Measurements from ENCODE around the gene DNAJC2. TPM values are rescaled to one million over a fixed set of nuclear protein-coding genes. Genes with fewer than 3 reads are reported as not detected.

DNAJC2 gene
- total RNA-seq, 1 experiment from 2014 or later: 21.7 TPM

- POLR2A ChIA-PET (ENCODE audit: unreplicated experiment): no interaction called here
- no peak overlapping the region for H3K9ac ChIP-seq (ENCODE audit: low read length)
- peaks cover 13% of the 10 kb centered on the region; the same call in 1 of the 2 replicates for H4K20me1 ChIP-seq (ENCODE audit: low read length)
- ATAC-seq: no peak
- H2AFZ ChIP-seq (ENCODE audit: low read length): no peak overlapping the region
- peaks cover 78% of the 10 kb centered on the region for H3K79me2 ChIP-seq (ENCODE audit: low read length)
- no peak for TF ChIP-seq EZH2phosphoT487 (IDR thresholded peaks at IDR 0.05; ENCODE audit: borderline replicate concordance, low read length)
- H3F3A ChIP-seq (ENCODE audit: low read length, unreplicated experiment): no peaks in the 10 kb centered on the region
- 0 out of 2 replicates have a peak, but pooled peaks cover 5% of the 10 kb centered on the region for H3K4me1 ChIP-seq (ENCODE audit: insufficient read depth, low read length)
- H3K36me3 ChIP-seq (ENCODE audit: low read depth, low read length): peaks cover 35% of the 10 kb centered on the region
- no TSS peak for BruUV-seq (replicated peaks)
- no peaks in the 10 kb centered on the region for H3K27me3 ChIP-seq (ENCODE audit: low read length)
- H3K4me3 ChIP-seq (ENCODE audit: low read length): no peak overlapping the region
- DNase-seq: no peak
- CTCF ChIA-PET: no interaction called here
- H3K9me3 ChIP-seq (ENCODE audit: low read length): no peaks in the 10 kb centered on the region
- H3K4me2 ChIP-seq (ENCODE audit: low read length): 0 out of 2 replicates have a peak overlapping the region, but pooled peaks have one; percentile 12
- H3K9me2 ChIP-seq (replicated peaks; ENCODE audit: low read length): no peaks in the 10 kb centered on the region
- no peak overlapping the region for H3K27ac ChIP-seq (ENCODE audit: low read length)
- intact Hi-C loops (cut with micrococcal nuclease): loop anchor here (10.0 kb wide), 1 partner anchor 197 kb away; the partner anchor contains the start of gene NAPEPLD
Measured at GRCh38 chr7:103341466-103341865, 3.1 kb downstream of the DNAJC2 start.

- CTCF ChIA-PET: no interaction called here
- Histone ChIP-seq H3K36me3 (ENCODE audit: low read depth, low read length) (peaks cover 37% of the 10 kb centered on the region), H3K4me2 (ENCODE audit: low read length) (no peak overlapping the region), H3K4me1 (ENCODE audit: insufficient read depth, low read length) (0 out of 2 replicates have a peak, but pooled peaks cover 5% of the 10 kb centered on the region), H3K9ac (ENCODE audit: low read length) (no peak overlapping the region), H4K20me1 (ENCODE audit: low read length) (peaks cover 13% of the 10 kb centered on the region; the same call in 1 of the 2 replicates), H3K9me3 (ENCODE audit: low read length) (no peaks in the 10 kb centered on the region), H3K9me2 (replicated peaks; ENCODE audit: low read length) (no peaks in the 10 kb centered on the region), H3K27ac (ENCODE audit: low read length) (no peak overlapping the region), H3K27me3 (ENCODE audit: low read length) (no peaks in the 10 kb centered on the region), H3F3A (ENCODE audit: low read length, unreplicated experiment) (no peaks in the 10 kb centered on the region), H3K4me3 (ENCODE audit: low read length) (no peak overlapping the region), H3K79me2 (ENCODE audit: low read length) (peaks cover 68% of the 10 kb centered on the region), H2AFZ (ENCODE audit: low read length) (no peak overlapping the region)
- TF ChIP-seq EZH2phosphoT487 (IDR thresholded peaks at IDR 0.05; ENCODE audit: borderline replicate concordance, low read length) (no peak), CTCF (conservative IDR thresholded peaks at IDR 0.05; ENCODE audit: low read depth, low read length) (no peak), EZH2 (IDR thresholded peaks at IDR 0.05; ENCODE audit: low read length, unreplicated experiment) (no peak)
- POLR2A ChIA-PET (ENCODE audit: unreplicated experiment): no interaction called here
- intact Hi-C loops (cut with micrococcal nuclease): no loop called here
- ATAC-seq (no peak), DNase-seq (no peak)
- BruUV-seq (replicated peaks): no TSS peak
Measured at GRCh38 chr7:103338864-103339263, 5.7 kb downstream of the DNAJC2 start.

- no peak overlapping the region for H3K4me3 ChIP-seq (ENCODE audit: low read length)
- H3K9me2 ChIP-seq (replicated peaks; ENCODE audit: low read length): no peaks in the 10 kb centered on the region
- no peaks in the 10 kb centered on the region for H3K27me3 ChIP-seq (ENCODE audit: low read length)
- no peak for TF ChIP-seq CTCF (conservative IDR thresholded peaks at IDR 0.05; ENCODE audit: low read depth, low read length)
- TF ChIP-seq EZH2 (IDR thresholded peaks at IDR 0.05; ENCODE audit: low read length, unreplicated experiment): no peak
- no peak for TF ChIP-seq EZH2phosphoT487 (IDR thresholded peaks at IDR 0.05; ENCODE audit: borderline replicate concordance, low read length)
- ATAC-seq (no peak), DNase-seq (no peak)
- H3K79me2 ChIP-seq (ENCODE audit: low read length): peaks cover 63% of the 10 kb centered on the region
- intact Hi-C loops (cut with micrococcal nuclease): no loop called here
- CTCF ChIA-PET: no interaction called here
- H3K27ac ChIP-seq (ENCODE audit: low read length): no peak overlapping the region
- H3K9me3 ChIP-seq (ENCODE audit: low read length): no peaks in the 10 kb centered on the region
- H4K20me1 ChIP-seq (ENCODE audit: low read length): 0 out of 2 replicates have a peak, but pooled peaks cover 8% of the 10 kb centered on the region
- POLR2A ChIA-PET (ENCODE audit: unreplicated experiment): no interaction called here
- no peaks in the 10 kb centered on the region for H3K4me1 ChIP-seq (ENCODE audit: insufficient read depth, low read length)
- no peak overlapping the region for H3K4me2 ChIP-seq (ENCODE audit: low read length)
- no peaks in the 10 kb centered on the region for H3F3A ChIP-seq (ENCODE audit: low read length, unreplicated experiment)
- H3K36me3 ChIP-seq (ENCODE audit: low read depth, low read length): peaks cover 49% of the 10 kb centered on the region
- H3K9ac ChIP-seq (ENCODE audit: low read length): no peak overlapping the region
- TSS peak; percentile 5 for BruUV-seq (replicated peaks)
- H2AFZ ChIP-seq (ENCODE audit: low read length): no peak overlapping the region
Measured at GRCh38 chr7:103336761-103337160, 7.8 kb downstream of the DNAJC2 start.

All from PC-3 (cell line).